GM13976 (cell line): ENCODE data around the gene KDM2B.

Experiments used
- DNase-seq: peaks from one replicate; pipeline ENCODE4 v3.0.0; 2012; ENCODE audit warnings: low spot score
- CTCF ChIP-seq: IDR thresholded peaks from 2 replicates; pipeline ENCODE4 v1.5.1; 2012; ENCODE audit warnings: borderline replicate concordance, mild to moderate bottlenecking; ENCODE audit not compliant: insufficient read depth; ENCODE audit errors: extremely low read depth, missing control alignments, control extremely low read depth
- in situ Hi-C: fragments of 300-500 bp; cut with MboI; formaldehyde crosslinking; loops from one replicate; pipeline ENCODE4 v1.12.0; 2022; ENCODE audit warnings: low sequenced_read_pairs, mixed read lengths, inconsistent platforms; ENCODE audit not compliant: unreplicated experiment

Gene KDM2B

GRCh38 chr12:121432740-121433480 is 147.9 kb downstream of the KDM2B start:
- in situ Hi-C loops = loop anchor here (25.0 kb wide), 1 partner anchor 96 kb away; no protein-coding TSS in a partner anchor
- no peak for DNase-seq
- no peak for TF ChIP-seq CTCF

GRCh38 chr12:121430833-121431415 is 149.9 kb downstream of the KDM2B start:
- no peak for DNase-seq
- in situ Hi-C loops = loop anchor here (25.0 kb wide), 1 partner anchor 94 kb away; no protein-coding TSS in a partner anchor
- TF ChIP-seq CTCF = no peak

- in situ Hi-C loops = loop anchor here (25.0 kb wide), 1 partner anchor 92 kb away; no protein-coding TSS in a partner anchor
- TF ChIP-seq CTCF = no peak
- no peak for DNase-seq
Measured at GRCh38 chr12:121428883-121429282, 151.9 kb downstream of the KDM2B start.

GRCh38 chr12:121427556-121428050 is 153.2 kb downstream of the KDM2B start:
- in situ Hi-C loops = loop anchor here (25.0 kb wide), 1 partner anchor 90 kb away; no protein-coding TSS in a partner anchor
- DNase-seq = no peak
- TF ChIP-seq CTCF = no peak

- TF ChIP-seq CTCF = no peak
- in situ Hi-C loops = no loop called here
- DNase-seq = no peak
Measured at GRCh38 chr12:121424624-121424975, 156.2 kb downstream of the KDM2B start.

GRCh38 chr12:121423682-121424623 is 156.9 kb downstream of the KDM2B start:
- no peak for TF ChIP-seq CTCF
- DNase-seq = no peak
- in situ Hi-C loops = no loop called here
